ENCODE results near the gene PLXDC2.
"Not testable (repeated sequence)": the region's sequence is repeated elsewhere in the genome, so short reads cannot be mapped to it uniquely, and the experiment has no call there.

Gene PLXDC2

DNA sequence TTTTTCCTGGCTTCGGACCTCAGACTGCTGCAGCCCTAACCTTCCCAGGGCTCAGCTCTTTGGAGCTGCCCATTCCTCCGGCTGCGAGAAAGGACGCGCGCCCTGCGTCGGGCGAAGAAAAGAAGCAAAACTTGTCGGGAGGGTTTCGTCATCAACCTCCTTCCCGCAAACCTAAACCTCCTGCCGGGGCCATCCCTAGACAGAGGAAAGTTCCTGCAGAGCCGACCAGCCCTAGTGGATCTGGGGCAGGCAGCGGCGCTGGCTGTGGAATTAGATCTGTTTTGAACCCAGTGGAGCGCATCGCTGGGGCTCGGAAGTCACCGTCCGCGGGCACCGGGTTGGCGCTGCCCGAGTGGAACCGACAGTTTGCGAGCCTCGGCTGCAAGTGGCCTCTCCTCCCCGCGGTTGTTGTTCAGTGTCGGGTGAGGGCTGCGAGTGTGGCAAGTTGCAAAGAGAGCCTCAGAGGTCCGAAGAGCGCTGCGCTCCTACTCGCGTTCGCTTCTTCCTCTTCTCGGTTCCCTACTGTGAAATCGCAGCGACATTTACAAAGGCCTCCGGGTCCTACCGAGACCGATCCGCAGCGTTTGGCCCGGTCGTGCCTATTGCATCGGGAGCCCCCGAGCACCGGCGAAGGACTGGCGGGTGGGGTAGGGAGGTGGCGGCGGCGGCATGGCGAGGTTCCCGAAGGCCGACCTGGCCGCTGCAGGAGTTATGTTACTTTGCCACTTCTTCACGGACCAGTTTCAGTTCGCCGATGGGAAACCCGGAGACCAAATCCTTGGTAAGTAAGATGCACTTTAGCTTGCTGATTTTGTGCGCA, at the start of gene PLXDC2:
PLXDC2 (plus strand) TSS at position 22 of the 820 bp plus-strand sequence.
- no peak for DNase-seq (ENCODE audit: extremely low read depth, low read depth)

DNA sequence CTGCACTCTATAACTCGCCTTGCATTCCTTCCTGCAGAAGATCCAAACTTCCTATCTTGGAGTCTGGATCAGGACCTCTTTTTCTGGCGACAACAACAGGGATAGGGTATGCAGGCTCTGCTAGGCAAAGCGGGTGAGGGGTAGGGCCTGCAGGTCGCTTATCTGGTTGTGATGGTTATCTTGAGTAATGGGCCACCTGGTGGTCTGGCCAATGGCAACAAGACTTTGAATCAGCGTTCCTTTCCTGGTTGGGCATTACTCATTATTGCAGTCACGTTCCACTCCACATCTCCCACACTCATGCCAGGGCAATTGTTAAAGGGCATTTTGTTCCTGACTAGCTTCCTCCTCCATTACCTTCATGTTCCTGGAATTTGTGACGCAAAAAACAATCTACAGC, 48.4 kb upstream of the PLXDC2 start:
- DNase-seq (ENCODE audit: extremely low read depth, low read depth): no peak
- H3K4me3 ChIP-seq (replicated peaks; ENCODE audit: low read depth, low read length): no peak overlapping the region
- TF ChIP-seq, protein P1, sequence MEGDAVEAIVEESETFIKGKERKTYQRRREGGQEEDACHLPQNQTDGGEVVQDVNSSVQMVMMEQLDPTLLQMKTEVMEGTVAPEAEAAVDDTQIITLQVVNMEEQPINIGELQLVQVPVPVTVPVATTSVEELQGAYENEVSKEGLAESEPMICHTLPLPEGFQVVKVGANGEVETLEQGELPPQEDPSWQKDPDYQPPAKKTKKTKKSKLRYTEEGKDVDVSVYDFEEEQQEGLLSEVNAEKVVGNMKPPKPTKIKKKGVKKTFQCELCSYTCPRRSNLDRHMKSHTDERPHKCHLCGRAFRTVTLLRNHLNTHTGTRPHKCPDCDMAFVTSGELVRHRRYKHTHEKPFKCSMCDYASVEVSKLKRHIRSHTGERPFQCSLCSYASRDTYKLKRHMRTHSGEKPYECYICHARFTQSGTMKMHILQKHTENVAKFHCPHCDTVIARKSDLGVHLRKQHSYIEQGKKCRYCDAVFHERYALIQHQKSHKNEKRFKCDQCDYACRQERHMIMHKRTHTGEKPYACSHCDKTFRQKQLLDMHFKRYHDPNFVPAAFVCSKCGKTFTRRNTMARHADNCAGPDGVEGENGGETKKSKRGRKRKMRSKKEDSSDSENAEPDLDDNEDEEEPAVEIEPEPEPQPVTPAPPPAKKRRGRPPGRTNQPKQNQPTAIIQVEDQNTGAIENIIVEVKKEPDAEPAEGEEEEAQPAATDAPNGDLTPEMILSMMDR (IDR thresholded peaks at IDR 0.05; ENCODE audit: low read depth, low read length, missing control alignments): peak; percentile 2

More for the DNA sequence above, at the start of gene PLXDC2:
- TF ChIP-seq, protein P1 (IDR thresholded peaks at IDR 0.05; ENCODE audit: low read depth, low read length, missing control alignments): no peak
- H3K4me3 ChIP-seq (replicated peaks; ENCODE audit: low read depth, low read length): peak within 1 kb of the TSS; percentile 36

DNA sequence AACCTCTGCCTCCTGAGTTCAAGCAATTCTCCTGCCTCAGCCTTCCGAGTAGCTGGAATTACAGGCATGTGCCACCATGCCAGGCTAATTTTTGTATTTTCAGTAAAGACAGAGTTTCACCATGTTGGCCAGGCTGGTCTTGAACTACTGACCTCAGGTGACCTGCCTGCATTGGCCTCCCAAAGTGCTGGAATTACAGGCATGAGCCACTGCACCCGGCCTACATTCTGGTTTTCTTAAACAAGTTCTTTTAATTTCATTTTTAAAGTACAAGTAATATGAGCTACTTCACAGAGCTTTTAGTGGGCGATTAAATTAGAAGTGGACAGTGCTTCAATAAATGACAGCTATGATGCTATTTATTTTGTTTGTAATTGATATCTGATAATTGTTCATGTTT, 46.4 kb upstream of the PLXDC2 start:
- not testable (repeated sequence) for DNase-seq (ENCODE audit: extremely low read depth, low read depth); H3K4me3 ChIP-seq (replicated peaks; ENCODE audit: low read depth, low read length)

DNA sequence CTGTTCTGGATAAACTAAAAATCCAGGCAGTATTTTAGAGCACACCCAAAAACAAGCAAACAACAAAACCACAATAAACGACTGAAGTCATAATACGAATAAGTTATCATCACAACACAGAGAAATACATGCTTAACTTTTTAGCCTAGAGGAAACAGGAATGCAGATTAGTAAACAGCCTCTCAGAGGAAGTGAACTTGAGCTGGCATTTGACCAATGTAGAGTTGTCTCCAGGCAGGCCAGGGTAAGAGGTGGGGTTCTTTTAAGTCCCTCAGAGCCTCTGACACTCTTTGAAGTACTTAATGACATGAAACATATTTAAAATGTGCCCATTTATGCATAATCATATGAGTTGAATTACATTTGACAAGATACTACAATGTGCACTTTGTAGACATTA, 43.3 kb upstream of the PLXDC2 start:
- no peak for DNase-seq (ENCODE audit: extremely low read depth, low read depth)
- TF ChIP-seq, protein P1 (IDR thresholded peaks at IDR 0.05; ENCODE audit: low read depth, low read length, missing control alignments): no peak
- H3K4me3 ChIP-seq (replicated peaks; ENCODE audit: low read depth, low read length): no peak overlapping the region

DNA sequence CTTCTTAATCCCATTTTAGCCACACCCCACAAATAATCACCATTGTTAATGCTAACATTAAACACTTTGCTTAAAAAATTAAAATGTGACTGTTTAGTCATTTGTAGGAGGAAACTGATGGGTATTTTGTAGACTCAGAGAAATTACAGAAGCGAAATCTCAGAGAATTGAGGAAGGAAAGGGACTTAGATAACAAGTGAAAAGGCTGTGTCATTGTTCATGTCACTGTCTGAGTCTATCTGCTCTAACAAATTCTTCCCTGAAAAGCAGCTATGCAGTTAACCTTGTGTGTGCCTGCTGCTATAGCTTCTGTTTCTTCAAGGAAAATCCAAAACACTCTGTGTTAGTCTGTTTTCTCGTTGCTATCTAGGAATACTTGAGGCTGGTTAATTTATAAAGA, 40.9 kb upstream of the PLXDC2 start:
- H3K4me3 ChIP-seq (replicated peaks; ENCODE audit: low read depth, low read length): no peak overlapping the region
- TF ChIP-seq, protein P1 (IDR thresholded peaks at IDR 0.05; ENCODE audit: low read depth, low read length, missing control alignments): no peak
- no peak for DNase-seq (ENCODE audit: extremely low read depth, low read depth)

DNA sequence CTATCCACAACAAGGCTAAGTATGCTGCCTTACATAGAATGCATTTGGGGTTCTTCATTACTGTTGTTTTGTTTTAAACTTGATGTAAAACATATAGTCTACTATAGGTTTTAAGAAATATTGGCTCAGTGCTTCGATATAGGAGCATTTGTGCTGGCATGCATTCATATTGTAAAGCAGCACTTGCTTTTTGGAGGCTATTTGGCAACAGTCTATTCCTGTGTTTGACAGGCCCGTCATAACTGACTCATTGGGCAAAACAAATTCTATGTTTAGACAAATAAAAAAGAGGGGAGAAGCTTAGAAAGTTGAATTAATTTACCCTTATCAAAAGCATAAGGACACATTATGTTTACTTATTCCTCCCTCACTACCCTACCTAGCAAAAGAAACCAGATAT, 38.4 kb upstream of the PLXDC2 start:
- H3K4me3 ChIP-seq (replicated peaks; ENCODE audit: low read depth, low read length): no peak overlapping the region
- TF ChIP-seq, protein P1 (IDR thresholded peaks at IDR 0.05; ENCODE audit: low read depth, low read length, missing control alignments): no peak
- no peak for DNase-seq (ENCODE audit: extremely low read depth, low read depth)

DNA sequence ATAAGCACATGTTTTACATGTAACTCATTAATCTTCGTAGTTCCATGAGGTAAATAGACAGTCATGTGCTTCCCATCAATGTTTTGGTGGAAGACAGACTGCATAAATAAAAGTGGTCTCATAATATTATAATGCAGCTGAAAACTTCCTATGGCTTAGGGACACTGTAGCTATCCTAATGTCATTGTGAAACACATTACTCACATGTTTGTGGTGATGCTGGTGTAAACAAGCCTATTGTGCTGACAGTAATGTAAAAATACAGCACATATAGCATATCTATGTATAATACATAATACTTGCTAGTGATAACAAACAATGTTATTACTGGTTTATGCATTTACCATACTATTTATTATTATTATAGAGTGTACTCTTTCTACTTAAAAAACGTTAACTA, 37.2 kb upstream of the PLXDC2 start:
- DNase-seq (ENCODE audit: extremely low read depth, low read depth): no peak
- no peak overlapping the region for H3K4me3 ChIP-seq (replicated peaks; ENCODE audit: low read depth, low read length)
- TF ChIP-seq, protein P1 (IDR thresholded peaks at IDR 0.05; ENCODE audit: low read depth, low read length, missing control alignments): no peak

Data from HFF-Myc (cell line).